ENCODE measurements around the gene L1CAM.

DNA sequence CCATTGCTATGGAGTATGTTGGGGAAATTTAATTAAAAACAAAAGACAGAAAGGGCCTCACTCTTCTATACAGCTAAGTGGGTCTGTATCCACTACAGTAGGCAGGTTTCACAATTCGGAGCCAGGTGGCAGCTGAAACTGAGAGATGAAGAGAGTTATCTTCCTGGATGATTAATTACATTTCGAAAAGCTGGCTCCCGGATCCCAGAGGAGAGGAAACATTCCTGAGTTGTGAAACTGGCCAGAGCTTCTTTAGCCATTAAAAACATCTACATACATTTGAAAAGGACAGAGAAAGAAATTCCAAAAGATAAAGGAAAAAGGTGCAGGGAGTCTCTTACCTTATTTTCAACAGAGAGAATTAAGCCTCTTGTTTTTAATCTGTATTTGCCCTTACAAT lies 40.1 kb downstream of the L1CAM start:
- no peak for TF ChIP-seq CTCF (conservative IDR thresholded peaks at IDR 0.05; ENCODE audit: low read length)
- no peak for TF ChIP-seq EZH2phosphoT487 (IDR thresholded peaks at IDR 0.05; ENCODE audit: borderline replicate concordance, low read depth, low read length)
